GM12878 (cell line): ENCODE data around the gene IFIT3. TPM values are rescaled to one million over a fixed set of nuclear protein-coding genes. Genes with fewer than 3 reads are reported as not detected.

ENCODE experiments used
- BCL11A ChIP-seq: IDR thresholded peaks from 2 replicates; pipeline ENCODE4 v1.6.1; 2011; ENCODE audit warnings: low read depth, low read length
- BCL3 ChIP-seq: IDR thresholded peaks from 2 replicates; pipeline ENCODE4 v1.6.1; 2011; ENCODE audit warnings: borderline replicate concordance, low read depth, mild to moderate bottlenecking, moderate library complexity, low read length; ENCODE audit not compliant: insufficient read depth, poor library complexity, severe bottlenecking
- CBFB ChIP-seq: IDR thresholded peaks from 2 replicates; pipeline ENCODE4 v1.6.1; 2016; ENCODE audit warnings: antibody characterized with exemption, low read depth
- CHD4 ChIP-seq: fragments of 200-600 bp; sonication (generic); IDR thresholded peaks from 2 replicates; pipeline ENCODE4 v1.6.1; 2016; ENCODE audit warnings: mild to moderate bottlenecking
- CREM ChIP-seq: IDR thresholded peaks from 2 replicates; pipeline ENCODE4 v1.6.1; 2014; ENCODE audit warnings: antibody characterized with exemption, low read depth
- GABPA ChIP-seq: IDR thresholded peaks from 2 replicates; pipeline ENCODE4 v1.6.1; 2014; ENCODE audit warnings: antibody characterized with exemption, low read depth, mild to moderate bottlenecking, inconsistent platforms
- IKZF2 ChIP-seq, 2 experiments: fragments of 450-650 bp; IDR thresholded peaks; 2 replicates each; pipeline ENCODE4 v1.6.1; 2017; ENCODE audit warnings: mild to moderate bottlenecking in 2 of 2, moderate library complexity in 2 of 2
- MTA2 ChIP-seq: fragments of 450-650 bp; IDR thresholded peaks from 2 replicates; pipeline ENCODE4 v1.6.1; 2016; ENCODE audit warnings: low read depth, mild to moderate bottlenecking, moderate library complexity
- MYB ChIP-seq: fragments of 150-350 bp; IDR thresholded peaks from 2 replicates; pipeline ENCODE4 v1.6.1; 2014; ENCODE audit warnings: mild to moderate bottlenecking, low read depth, low read length, borderline replicate concordance
- NBN ChIP-seq: fragments of 450-650 bp; IDR thresholded peaks from 2 replicates; pipeline ENCODE4 v1.6.1; 2016
- RAD51 ChIP-seq: fragments of 450-650 bp; IDR thresholded peaks from 2 replicates; pipeline ENCODE4 v1.6.1; 2016; ENCODE audit warnings: moderate library complexity, mild to moderate bottlenecking, inconsistent platforms
- RBBP5 ChIP-seq: fragments of 200-600 bp; sonication (generic); conservative IDR thresholded peaks from 2 replicates; pipeline ENCODE4 v1.6.1; 2016
- RELB ChIP-seq: fragments of 450-650 bp; IDR thresholded peaks from 2 replicates; pipeline ENCODE4 v1.6.1; 2017; ENCODE audit warnings: low read depth, mild to moderate bottlenecking, moderate library complexity
- RUNX3 ChIP-seq: IDR thresholded peaks from 2 replicates; pipeline ENCODE4 v1.6.1; 2012; ENCODE audit warnings: low read length, inconsistent platforms
- SMARCA5 ChIP-seq: fragments of 450-650 bp; IDR thresholded peaks from 2 replicates; pipeline ENCODE4 v1.6.1; 2017; ENCODE audit warnings: mild to moderate bottlenecking
- SRF ChIP-seq, 2 experiments: IDR thresholded peaks; 2 replicates each; pipeline ENCODE4 v1.6.1; 2011; ENCODE audit warnings: low read depth in 2 of 2, low read length in 2 of 2, mild to moderate bottlenecking in 1 of 2, moderate library complexity in 1 of 2
- STAT1 ChIP-seq: fragments of 450-650 bp; conservative IDR thresholded peaks from 2 replicates; pipeline ENCODE4 v1.6.1; 2014; ENCODE audit warnings: antibody characterized with exemption, mild to moderate bottlenecking
- TCF12 ChIP-seq: IDR thresholded peaks from 2 replicates; pipeline ENCODE4 v1.6.1; 2011; ENCODE audit warnings: low read depth, mild to moderate bottlenecking, low read length
- TCF7 ChIP-seq: IDR thresholded peaks from 2 replicates; pipeline ENCODE4 v1.6.1; 2014; ENCODE audit warnings: antibody characterized with exemption, borderline replicate concordance
- USF1 ChIP-seq: IDR thresholded peaks from 2 replicates; pipeline ENCODE4 v1.6.1; 2011; ENCODE audit warnings: borderline replicate concordance, low read depth, mild to moderate bottlenecking, moderate library complexity, mixed read lengths, low read length; ENCODE audit not compliant: insufficient read depth; ENCODE audit errors: extremely low read length
- ZNF24 ChIP-seq: fragments of 450-650 bp; IDR thresholded peaks from 2 replicates; pipeline ENCODE4 v1.6.1; 2017; ENCODE audit warnings: antibody characterized with exemption, mild to moderate bottlenecking
- ZNF384 ChIP-seq: IDR thresholded peaks from 2 replicates; pipeline ENCODE4 v1.6.1; 2012; ENCODE audit warnings: low read depth, mild to moderate bottlenecking, low read length, improper control_type of control experiment, borderline replicate concordance
- polyA plus RNA-seq, 11 experiments: library from polyadenylated mRNA; depleted of rRNA in 4 of 11; unstranded in 6 of 11; stranded (reverse) in 5 of 11; fragments of >200 nt; fragmentation: Nextera tagmentation in 4 of 11; fragmentation: Illumina TruSeq in 1 of 11; extraction: Ambion mirVana in 4 of 11; extraction: Trizol in 1 of 11; gene quantifications; 1 replicate in 1 of 11; 2 replicates in 10 of 11; pipeline versions ENCODE4 v1.2.1 to v1.2.3, GENCODE V29; 2011 to 2016; ENCODE audit warnings: inconsistent platforms in 2 of 11, missing spikeins in 2 of 11, low read depth in 1 of 11
- total RNA-seq, 4 experiments: library from RNA; depleted of rRNA in 3 of 4; stranded (reverse); fragments of >200 nt in 3 of 4; fragmentation: Illumina TruSeq in 1 of 4; extraction: Trizol in 1 of 4; gene quantifications; 2 replicates each; pipeline versions ENCODE4 v1.2.1 to v1.2.3, GENCODE V29; 2013 to 2021
- TF ChIP-seq, protein P1 (sequence below): fragments of 450-650 bp; IDR thresholded peaks from 2 replicates; pipeline ENCODE4 v1.6.1; 2016; ENCODE audit warnings: mild to moderate bottlenecking
- TF ChIP-seq, protein P2 (sequence below): IDR thresholded peaks from 2 replicates; pipeline ENCODE4 v1.6.1; 2012; ENCODE audit warnings: low read depth, low read length, improper control_type of control experiment

Gene IFIT3
- total and polyA plus RNA-seq, 10 of the 15 experiments (the other 5 are each of a cell fraction or from before 2014, with no cell fraction given): 27.0 to 70.2 (median 51.1) TPM

DNA sequence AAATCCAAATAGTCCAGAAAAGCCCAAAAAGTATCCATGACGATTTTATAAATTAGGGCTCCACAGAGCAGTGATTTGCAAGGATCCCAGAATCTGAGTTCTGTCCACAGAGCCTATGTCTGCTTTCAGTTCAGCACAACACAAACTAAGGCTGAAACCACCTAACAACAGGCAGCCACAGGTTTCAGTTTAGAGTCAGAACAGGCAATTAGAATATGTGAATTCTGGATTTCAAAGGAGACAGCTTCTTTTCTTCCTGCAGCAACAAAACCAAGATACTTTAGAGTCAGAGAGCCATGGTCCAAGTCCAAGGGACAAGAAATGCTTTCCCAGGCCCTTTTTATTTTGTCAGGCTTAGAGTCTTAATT lies 23.6 kb downstream of the IFIT3 start (continued):
- TF ChIP-seq TCF7 (no peak; the same call in 1 of the 2 replicates), ZNF24 (peak; percentile 58; the same call in 1 of the 2 replicates), CREM (peak; percentile 40; the same call in 1 of the 2 replicates), MYB (no peak), RBBP5 (no peak), STAT1 (no peak), BCL11A (peak; percentile 80), RUNX3 (peak; percentile 89), GABPA (no peak), SRF (IDR thresholded peaks at IDR 0.05; ENCODE audit: low read depth in 2 of 2, low read length in 2 of 2) (no peak), SMARCA5 (no peak), BCL3 (peak; percentile 53), CBFB (peak; percentile 45; the same call in 1 of the 2 replicates), RELB (peak; percentile 55; the same call in 1 of the 2 replicates), IKZF2 (IDR thresholded peaks at IDR 0.05) (peak; percentile 83 to 89), CHD4 (no peak), MTA2 (peak; percentile 80), USF1 (no peak), ZNF384 (no peak), RAD51 (0 out of 2 replicates have a peak, but pooled peaks have one; percentile 10), NBN (0 out of 2 replicates have a peak, but pooled peaks have one; percentile 13), TCF12 (no peak)
- TF ChIP-seq, protein P1, sequence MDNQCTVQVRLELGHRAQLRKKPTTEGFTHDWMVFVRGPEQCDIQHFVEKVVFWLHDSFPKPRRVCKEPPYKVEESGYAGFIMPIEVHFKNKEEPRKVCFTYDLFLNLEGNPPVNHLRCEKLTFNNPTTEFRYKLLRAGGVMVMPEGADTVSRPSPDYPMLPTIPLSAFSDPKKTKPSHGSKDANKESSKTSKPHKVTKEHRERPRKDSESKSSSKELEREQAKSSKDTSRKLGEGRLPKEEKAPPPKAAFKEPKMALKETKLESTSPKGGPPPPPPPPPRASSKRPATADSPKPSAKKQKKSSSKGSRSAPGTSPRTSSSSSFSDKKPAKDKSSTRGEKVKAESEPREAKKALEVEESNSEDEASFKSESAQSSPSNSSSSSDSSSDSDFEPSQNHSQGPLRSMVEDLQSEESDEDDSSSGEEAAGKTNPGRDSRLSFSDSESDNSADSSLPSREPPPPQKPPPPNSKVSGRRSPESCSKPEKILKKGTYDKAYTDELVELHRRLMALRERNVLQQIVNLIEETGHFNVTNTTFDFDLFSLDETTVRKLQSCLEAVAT: peak; percentile 73; the same call in 1 of the 2 replicates
- TF ChIP-seq, protein P2, sequence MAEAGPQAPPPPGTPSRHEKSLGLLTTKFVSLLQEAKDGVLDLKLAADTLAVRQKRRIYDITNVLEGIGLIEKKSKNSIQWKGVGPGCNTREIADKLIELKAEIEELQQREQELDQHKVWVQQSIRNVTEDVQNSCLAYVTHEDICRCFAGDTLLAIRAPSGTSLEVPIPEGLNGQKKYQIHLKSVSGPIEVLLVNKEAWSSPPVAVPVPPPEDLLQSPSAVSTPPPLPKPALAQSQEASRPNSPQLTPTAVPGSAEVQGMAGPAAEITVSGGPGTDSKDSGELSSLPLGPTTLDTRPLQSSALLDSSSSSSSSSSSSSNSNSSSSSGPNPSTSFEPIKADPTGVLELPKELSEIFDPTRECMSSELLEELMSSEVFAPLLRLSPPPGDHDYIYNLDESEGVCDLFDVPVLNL: no peak
